ENCODE measurements around the gene CASP10.

The CASP10 gene

DNA sequence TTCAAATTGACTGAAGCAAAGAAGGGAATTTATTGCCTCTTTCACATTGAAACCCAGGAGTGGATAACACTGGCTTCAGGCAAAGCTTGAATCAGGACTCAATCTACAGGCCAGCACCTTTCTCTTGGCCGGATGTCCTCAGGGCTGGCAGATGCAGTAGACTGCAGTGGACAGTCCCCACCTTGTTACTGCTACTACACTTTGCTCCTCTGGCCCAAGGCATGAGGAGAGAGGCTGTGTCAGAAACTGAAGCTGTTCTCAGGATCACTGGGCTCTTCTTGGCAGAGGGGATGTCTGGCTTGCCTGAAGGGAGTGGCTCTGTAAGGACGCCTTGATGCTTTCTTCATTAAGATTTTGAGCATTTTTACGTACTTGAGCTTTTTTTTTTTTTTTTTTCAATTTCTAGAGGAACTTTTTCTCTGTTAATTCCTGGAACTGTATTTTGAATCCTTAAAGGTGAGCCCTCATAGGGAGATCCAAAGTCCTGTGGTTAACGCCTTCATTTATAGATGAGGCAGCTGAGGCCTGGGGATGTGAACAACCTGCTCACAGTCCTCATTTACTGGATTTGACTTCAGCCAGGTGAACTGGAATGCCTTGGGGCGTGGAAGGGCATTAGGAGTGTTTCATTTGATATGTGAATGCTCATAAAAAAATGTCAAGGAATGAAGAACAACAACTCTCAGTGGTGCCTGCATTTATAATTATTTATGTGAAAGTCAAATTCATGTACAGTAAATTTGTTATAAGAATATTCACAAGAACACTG, 36.6 kb downstream of the CASP10 start:
- TF ChIP-seq, protein P1, sequence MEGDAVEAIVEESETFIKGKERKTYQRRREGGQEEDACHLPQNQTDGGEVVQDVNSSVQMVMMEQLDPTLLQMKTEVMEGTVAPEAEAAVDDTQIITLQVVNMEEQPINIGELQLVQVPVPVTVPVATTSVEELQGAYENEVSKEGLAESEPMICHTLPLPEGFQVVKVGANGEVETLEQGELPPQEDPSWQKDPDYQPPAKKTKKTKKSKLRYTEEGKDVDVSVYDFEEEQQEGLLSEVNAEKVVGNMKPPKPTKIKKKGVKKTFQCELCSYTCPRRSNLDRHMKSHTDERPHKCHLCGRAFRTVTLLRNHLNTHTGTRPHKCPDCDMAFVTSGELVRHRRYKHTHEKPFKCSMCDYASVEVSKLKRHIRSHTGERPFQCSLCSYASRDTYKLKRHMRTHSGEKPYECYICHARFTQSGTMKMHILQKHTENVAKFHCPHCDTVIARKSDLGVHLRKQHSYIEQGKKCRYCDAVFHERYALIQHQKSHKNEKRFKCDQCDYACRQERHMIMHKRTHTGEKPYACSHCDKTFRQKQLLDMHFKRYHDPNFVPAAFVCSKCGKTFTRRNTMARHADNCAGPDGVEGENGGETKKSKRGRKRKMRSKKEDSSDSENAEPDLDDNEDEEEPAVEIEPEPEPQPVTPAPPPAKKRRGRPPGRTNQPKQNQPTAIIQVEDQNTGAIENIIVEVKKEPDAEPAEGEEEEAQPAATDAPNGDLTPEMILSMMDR (IDR thresholded peaks at IDR 0.05; ENCODE audit: insufficient read depth, low read length, poor library complexity, severe bottlenecking) = no peak
- H3K36me3 ChIP-seq (ENCODE audit: control insufficient read depth, insufficient read depth, low read length) = no peaks in the 10 kb centered on the region
- no peak for DNase-seq (ENCODE audit: extremely low read depth, insufficient read length)
- no peaks in the 10 kb centered on the region for H3K27me3 ChIP-seq (replicated peaks; ENCODE audit: control insufficient read depth, insufficient read depth, low read length)
- H3K4me3 ChIP-seq (replicated peaks; ENCODE audit: low read depth, low read length) = no peak overlapping the region

DNA sequence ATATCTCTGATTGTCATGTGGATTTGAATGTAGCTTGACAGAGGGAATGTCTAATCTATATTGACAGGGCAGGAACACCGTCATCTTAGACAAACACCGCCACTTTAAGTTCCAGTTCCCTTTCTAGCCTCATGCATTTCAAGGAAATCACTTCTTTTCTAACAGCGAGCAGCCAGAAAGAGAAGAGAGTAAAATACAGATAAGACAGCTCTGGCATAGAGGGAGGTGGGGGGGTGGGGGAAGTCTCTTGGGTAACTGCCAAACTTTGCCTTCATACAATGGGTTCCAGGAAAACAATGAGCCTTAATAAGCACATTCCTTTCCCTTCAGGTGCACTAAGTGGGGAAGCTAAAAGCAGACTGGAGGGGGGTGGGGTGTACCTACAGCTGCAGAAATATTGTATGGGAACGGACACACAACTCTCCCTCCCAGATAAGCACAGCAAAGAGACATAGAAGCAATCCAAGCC, 37.2 kb downstream of the CASP10 start:
- Histone ChIP-seq H3K36me3 (ENCODE audit: control insufficient read depth, insufficient read depth, low read length) (no peaks in the 10 kb centered on the region), H3K27me3 (replicated peaks; ENCODE audit: control insufficient read depth, insufficient read depth, low read length) (no peaks in the 10 kb centered on the region), H3K4me3 (replicated peaks; ENCODE audit: low read depth, low read length) (no peak overlapping the region)
- DNase-seq (ENCODE audit: extremely low read depth, insufficient read length) = no peak
- TF ChIP-seq, protein P1 (IDR thresholded peaks at IDR 0.05; ENCODE audit: insufficient read depth, low read length, poor library complexity, severe bottlenecking) = no peak

DNA sequence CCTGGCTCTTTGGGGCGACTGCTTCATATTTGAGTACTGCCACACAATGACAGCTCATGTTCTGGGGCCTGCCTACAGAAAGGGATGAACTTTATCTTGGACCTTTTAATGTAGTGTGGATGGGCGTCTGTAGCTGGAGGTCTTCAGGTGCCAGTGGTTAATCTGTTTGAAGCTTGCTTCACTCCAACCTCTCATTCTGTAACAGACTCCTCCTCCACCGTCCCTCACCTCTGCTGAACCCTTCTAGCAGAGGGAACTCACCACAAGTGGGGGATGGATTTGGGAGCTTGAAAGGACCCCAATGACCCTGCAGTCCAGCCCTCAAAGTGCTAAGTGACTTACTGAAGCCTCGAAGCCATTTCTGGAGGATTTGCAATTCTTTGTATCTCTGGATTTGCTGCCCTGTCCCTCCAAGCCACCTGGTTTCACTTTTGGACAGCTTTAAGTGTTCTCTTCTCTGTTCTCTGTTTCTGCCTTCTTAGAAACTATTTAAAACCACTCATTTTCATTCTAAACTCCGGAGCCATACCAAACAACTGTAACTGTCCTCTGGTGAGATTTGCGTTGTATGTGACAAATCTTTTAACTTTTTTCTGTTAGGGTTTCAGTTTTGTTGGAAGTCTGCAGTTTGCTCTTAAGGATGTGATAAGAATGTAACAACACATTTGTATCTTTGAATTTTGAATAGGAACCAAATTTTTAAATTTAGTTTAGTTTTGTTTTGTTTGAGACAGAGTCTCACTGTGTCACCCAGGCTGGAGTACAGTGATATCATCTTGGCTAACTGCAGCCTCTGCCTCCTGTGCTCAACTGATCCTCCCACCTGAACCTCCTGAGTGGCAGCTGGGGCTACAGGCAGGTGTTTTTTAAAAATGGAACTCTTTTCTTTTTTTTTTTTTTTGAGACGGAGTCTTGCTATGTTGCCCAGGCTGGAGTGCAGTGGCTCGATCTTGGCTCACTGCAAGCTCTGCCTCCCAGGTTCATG, 40.4 kb downstream of the CASP10 start:
- no peaks in the 10 kb centered on the region for H3K27me3 ChIP-seq (replicated peaks; ENCODE audit: control insufficient read depth, insufficient read depth, low read length)
- H3K4me3 ChIP-seq (replicated peaks; ENCODE audit: low read depth, low read length) = no peak overlapping the region
- TF ChIP-seq, protein P1 (IDR thresholded peaks at IDR 0.05; ENCODE audit: insufficient read depth, low read length, poor library complexity, severe bottlenecking) = no peak
- no peak for DNase-seq (ENCODE audit: extremely low read depth, insufficient read length)
- H3K36me3 ChIP-seq (ENCODE audit: control insufficient read depth, insufficient read depth, low read length) = no peaks in the 10 kb centered on the region

DNA sequence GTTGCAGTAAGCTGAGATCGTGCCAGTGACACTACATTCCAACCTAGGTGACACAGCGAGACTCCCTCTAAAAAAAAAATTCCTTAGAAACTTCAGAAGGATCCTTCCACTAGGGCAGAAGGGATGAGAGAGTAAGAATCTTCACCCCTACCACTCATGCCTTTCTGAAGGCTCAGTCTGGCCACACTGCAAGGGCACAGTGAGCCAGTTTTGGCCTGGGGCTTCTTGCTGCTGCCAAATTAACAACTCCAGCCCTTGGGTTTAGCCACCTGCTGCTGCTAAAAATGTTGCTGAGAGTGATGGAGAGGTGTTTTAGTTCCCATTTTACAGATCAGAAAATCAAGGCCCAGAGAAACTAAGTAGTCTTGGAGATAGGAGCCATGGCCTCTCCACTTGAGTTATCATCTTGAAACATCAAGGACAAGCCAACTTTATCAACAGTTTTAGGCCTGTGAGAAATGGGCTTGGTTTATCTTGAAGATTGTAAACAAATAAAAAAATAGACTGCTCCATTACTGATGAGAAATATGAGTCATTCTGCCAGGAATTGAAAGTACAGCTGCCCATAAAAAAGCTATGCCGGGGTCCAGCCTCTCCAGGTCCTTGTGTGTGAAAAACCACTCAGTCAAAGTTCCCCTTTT, 45.5 kb downstream of the CASP10 start:
- TF ChIP-seq, protein P1 (IDR thresholded peaks at IDR 0.05; ENCODE audit: insufficient read depth, low read length, poor library complexity, severe bottlenecking) = no peak
- H3K4me3 ChIP-seq (replicated peaks; ENCODE audit: low read depth, low read length) = no peak overlapping the region
- DNase-seq (ENCODE audit: extremely low read depth, insufficient read length) = no peak
- no peaks in the 10 kb centered on the region for H3K36me3 ChIP-seq (ENCODE audit: control insufficient read depth, insufficient read depth, low read length)
- no peaks in the 10 kb centered on the region for H3K27me3 ChIP-seq (replicated peaks; ENCODE audit: control insufficient read depth, insufficient read depth, low read length)

DNA sequence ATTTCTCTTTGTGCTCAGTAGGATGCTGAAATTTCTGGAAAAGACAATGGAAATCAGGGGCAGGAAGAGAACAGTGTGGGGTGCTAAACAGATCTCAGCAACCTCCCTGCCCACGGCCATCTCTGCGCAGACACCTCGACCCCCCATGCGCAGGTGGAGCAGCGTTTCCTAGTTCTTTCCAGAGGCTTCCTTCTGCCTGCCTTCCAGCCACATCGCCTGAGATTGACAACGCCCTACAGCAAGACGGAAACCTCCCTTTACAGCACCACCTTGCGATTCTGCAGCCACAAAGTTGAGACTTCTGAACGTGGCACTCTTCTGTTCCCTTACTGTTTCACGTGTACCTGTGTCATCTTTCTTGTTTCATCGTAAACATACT, 46.0 kb downstream of the CASP10 start:
- TF ChIP-seq, protein P1 (IDR thresholded peaks at IDR 0.05; ENCODE audit: insufficient read depth, low read length, poor library complexity, severe bottlenecking) = no peak
- no peak overlapping the region for H3K4me3 ChIP-seq (replicated peaks; ENCODE audit: low read depth, low read length)
- H3K27me3 ChIP-seq (replicated peaks; ENCODE audit: control insufficient read depth, insufficient read depth, low read length) = no peaks in the 10 kb centered on the region
- no peaks in the 10 kb centered on the region for H3K36me3 ChIP-seq (ENCODE audit: control insufficient read depth, insufficient read depth, low read length)
- no peak for DNase-seq (ENCODE audit: extremely low read depth, insufficient read length)

Measured in GM06990 (cell line).